Immature natural killer cell (primary cell): ENCODE measurements around the gene FAM156B. TPM values are rescaled to one million over a fixed set of nuclear protein-coding genes. Genes with fewer than 3 reads are reported as not detected.
"Not testable (repeated sequence)": the region's sequence is repeated elsewhere in the genome, so short reads cannot be mapped to it uniquely, and the experiment has no call there.

Experiments
- DNase-seq, 3 donors: peaks; one replicate each; pipeline ENCODE4 v3.0.0; 2022; ENCODE audit warnings: mixed read lengths in 1 of 3
- H3K27ac Mint-ChIP-seq, 6 donors: one replicate each; pipeline ENCODE4 v1.8.0; 2020; ENCODE audit warnings: mixed read lengths in 6 of 6, mild to moderate bottlenecking in 5 of 6, inconsistent platforms in 4 of 6, moderate library complexity in 3 of 6
- H3K27me3 Mint-ChIP-seq, 3 donors: one replicate each; pipeline ENCODE4 v1.8.0; 2020 to 2021; ENCODE audit warnings: low read depth in 3 of 3, mild to moderate bottlenecking in 3 of 3, mixed read lengths in 3 of 3, moderate library complexity in 3 of 3, inconsistent platforms in 1 of 3
- H3K36me3 Mint-ChIP-seq, 3 donors: one replicate each; pipeline ENCODE4 v1.8.0; 2020; ENCODE audit warnings: mixed read lengths in 3 of 3, inconsistent platforms in 2 of 3, mild to moderate bottlenecking in 2 of 3
- H3K4me1 Mint-ChIP-seq, 2 donors: one replicate each; pipeline ENCODE4 v1.8.0; 2020; ENCODE audit warnings: inconsistent platforms in 2 of 2, mild to moderate bottlenecking in 2 of 2, mixed read lengths in 2 of 2, moderate library complexity in 1 of 2
- H3K4me3 Mint-ChIP-seq, 5 donors: one replicate each; pipeline ENCODE4 v1.8.0; 2020; ENCODE audit warnings: mild to moderate bottlenecking in 5 of 5, mixed read lengths in 5 of 5, inconsistent platforms in 3 of 5, moderate library complexity in 3 of 5
- H3K9me3 Mint-ChIP-seq, 6 donors: one replicate each; pipeline ENCODE4 v1.8.0; 2020; ENCODE audit warnings: mild to moderate bottlenecking in 6 of 6, mixed read lengths in 6 of 6, inconsistent platforms in 4 of 6, moderate library complexity in 3 of 6
- polyA plus RNA-seq, 3 donors: library from polyadenylated mRNA; unstranded; fragments of 300-500 nt; fragmentation: Illumina TruSeq; gene quantifications; one replicate each; pipeline ENCODE4 v1.2.3, GENCODE V29; 2021

Gene FAM156B, protein sequence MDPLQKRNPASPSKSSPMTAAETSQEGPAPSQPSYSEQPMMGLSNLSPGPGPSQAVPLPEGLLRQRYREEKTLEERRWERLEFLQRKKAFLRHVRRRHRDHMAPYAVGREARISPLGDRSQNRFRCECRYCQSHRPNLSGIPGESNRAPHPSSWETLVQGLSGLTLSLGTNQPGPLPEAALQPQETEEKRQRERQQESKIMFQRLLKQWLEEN
- polyA plus RNA-seq = 10 to 100 TPM in 1 of 3 donors, 1 to 10 TPM in 2; 3.0 to 12.2 (median 6.9) TPM

DNA sequence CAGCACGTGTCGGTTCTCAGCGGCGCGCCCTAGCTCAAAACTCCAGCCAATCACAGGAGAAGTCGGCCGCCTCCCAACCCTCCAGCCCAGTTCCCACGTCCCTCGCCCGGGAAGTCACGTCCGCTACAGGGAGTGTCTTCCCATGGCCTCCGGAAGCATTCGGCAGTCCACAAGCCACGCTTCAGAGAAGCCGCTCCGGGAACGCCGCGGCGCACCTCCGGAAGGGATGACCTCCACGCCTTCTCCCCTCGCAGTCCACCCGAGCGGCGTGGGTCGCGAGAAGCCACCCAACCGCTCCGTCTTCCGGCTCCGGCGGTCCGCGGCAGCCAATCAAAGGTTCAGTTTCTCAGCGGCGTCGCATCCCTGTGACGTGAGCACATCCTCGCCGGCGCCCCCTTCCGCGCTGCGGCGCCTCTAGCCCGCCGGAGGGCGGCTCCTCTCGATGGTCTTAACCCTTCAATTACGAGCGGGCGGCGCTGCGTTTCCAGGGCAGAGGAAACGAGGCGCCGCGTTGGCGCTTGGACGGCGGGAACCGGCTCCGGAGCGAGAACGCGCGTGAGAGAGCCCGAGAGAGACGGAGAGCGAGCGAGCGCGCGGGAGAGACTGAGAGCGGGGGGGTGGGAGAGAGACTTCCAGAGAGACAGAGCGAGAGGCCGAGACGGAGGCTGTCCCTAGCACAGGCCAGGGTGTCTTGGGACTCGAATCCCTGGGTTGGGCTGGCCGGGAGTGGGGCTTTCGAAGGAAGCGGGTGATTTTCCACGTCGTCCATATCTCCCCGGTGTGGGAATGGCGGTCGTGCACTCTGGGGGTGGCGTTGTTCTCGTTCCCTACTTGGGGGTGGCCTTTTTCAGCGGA, at the start of gene FAM156B:
Gene FAM156B, plus strand, starts transcription at position 476 of the 855 bp plus-strand sequence. CDS start 9,896 bp downstream, outside the sequence.
- not testable (repeated sequence) for H3K36me3 Mint-ChIP-seq, H3K27me3 Mint-ChIP-seq, H3K4me3 Mint-ChIP-seq, H3K4me1 Mint-ChIP-seq, H3K27ac Mint-ChIP-seq, H3K9me3 Mint-ChIP-seq, DNase-seq

GRCh38 chrX:52852110-52852860, 44.8 kb upstream of the FAM156B start:
- Mint-ChIP-seq H3K4me1 (no peaks in the 10 kb centered on the region), H3K4me3 (no peak overlapping the region), H3K36me3 (no peaks in the 10 kb centered on the region), H3K9me3 (no peaks in the 10 kb centered on the region), H3K27me3 (peaks cover 0 to 7% (median 0%) of the 10 kb centered on the region in 3 donors), H3K27ac (no peak overlapping the region)
- no peak for DNase-seq

- H3K27me3 Mint-ChIP-seq = peaks cover 9 to 13% (median 10%) of the 10 kb centered on the region in 3 donors
- not testable (repeated sequence) for H3K4me1 Mint-ChIP-seq, H3K4me3 Mint-ChIP-seq, DNase-seq, H3K36me3 Mint-ChIP-seq, H3K27ac Mint-ChIP-seq, H3K9me3 Mint-ChIP-seq
Measured at GRCh38 chrX:52856991-52857525, 40.1 kb upstream of the FAM156B start.

DNA sequence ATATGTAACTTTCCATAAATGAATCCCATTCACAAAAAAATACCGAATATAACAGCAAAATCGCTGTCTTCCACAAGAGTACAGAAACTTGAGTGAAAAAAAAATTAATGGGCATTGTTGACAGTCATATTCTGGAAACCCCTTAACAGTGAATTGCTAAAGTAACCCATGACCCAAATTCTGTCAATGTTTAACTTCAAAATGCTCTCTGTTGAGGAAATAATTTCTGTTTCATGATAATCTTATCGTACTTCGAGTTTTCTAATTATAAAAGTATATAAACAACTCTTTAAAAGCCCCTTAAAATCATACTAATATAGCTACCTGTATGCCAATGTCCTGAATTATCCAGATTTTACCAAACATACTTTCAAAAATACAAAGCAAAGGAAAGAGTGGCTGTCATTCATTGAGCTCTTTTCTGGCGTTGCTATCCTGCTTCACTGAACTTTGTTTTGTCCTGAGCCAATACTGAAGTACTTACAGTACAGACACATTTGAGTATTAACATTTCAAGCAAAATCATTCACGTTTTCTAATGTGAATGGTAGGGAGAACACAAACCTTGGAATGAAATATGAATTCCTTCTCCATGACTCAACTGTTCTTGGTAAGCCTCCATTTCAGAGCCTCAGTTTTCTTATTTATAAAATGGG, 31.7 kb upstream of the FAM156B start:
- Mint-ChIP-seq H3K27me3 (peaks cover 2 to 9% (median 9%) of the 10 kb centered on the region in 3 donors), H3K36me3 (no peaks in the 10 kb centered on the region), H3K27ac (no peak overlapping the region), H3K4me1 (no peaks in the 10 kb centered on the region), H3K9me3 (peaks cover 0 to 2% (median 0%) of the 10 kb centered on the region in 6 donors), H3K4me3 (no peak overlapping the region)
- DNase-seq = no peak

DNA sequence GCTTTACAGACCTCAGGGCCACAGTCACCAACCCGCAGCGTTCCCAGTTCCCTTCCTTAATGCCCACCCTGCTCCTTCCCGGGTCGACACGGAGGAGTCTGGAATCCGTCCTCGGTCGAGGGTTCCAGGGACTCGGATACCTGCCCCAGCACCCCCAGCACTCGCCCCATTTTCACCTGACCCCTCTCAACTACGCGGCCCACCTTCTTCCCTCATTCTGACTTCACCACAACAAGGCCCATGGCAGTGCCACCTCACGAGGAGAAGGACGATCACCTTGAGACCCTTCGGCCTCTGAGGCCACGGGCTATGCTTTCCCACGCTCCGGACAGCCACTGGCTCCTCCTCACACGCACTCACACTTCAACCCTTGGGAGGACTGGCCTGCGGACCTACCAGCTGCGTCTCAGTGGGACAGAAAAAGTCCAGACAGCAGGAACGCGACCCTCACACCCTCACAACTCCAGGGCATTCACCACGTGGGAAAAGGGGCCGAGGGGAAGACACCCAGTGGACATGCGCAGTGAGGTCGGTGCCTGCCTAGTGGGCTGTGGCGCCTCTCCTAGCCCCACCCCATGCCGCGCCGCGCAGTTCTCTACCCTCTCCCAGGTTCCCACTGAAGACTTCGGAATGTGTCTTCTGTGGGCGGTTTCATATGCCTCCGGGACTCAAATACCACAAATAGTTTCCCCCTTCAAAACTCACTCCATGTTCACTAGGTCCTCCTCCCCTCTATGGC, 29.4 kb upstream of the FAM156B start, which contains the start of gene XAGE3:
Gene XAGE3, minus strand, starts transcription at position 474 of the 739 bp plus-strand sequence. CDS start 950 bp downstream, outside the sequence.
- Mint-ChIP-seq H3K4me3 (no peak within 1 kb of the TSS), H3K36me3 (no peaks in the 10 kb centered on the region), H3K27ac (no peak within 1 kb of the TSS), H3K9me3 (peaks cover 0 to 2% (median 0%) of the 10 kb centered on the region in 6 donors), H3K4me1 (no peaks in the 10 kb centered on the region), H3K27me3 (peaks cover 2 to 6% (median 4%) of the 10 kb centered on the region in 3 donors)
- no peak for DNase-seq

GRCh38 chrX:52870046-52870445, 27.1 kb upstream of the FAM156B start:
- Mint-ChIP-seq H3K4me3 (no peak overlapping the region), H3K4me1 (no peaks in the 10 kb centered on the region), H3K27me3 (peaks cover 2 to 9% (median 6%) of the 10 kb centered on the region in 3 donors), H3K9me3 (peaks cover 0 to 2% (median 0%) of the 10 kb centered on the region in 6 donors), H3K36me3 (no peaks in the 10 kb centered on the region), H3K27ac (no peak overlapping the region)
- DNase-seq = no peak

- H3K27ac Mint-ChIP-seq, DNase-seq, H3K9me3 Mint-ChIP-seq, H3K36me3 Mint-ChIP-seq, H3K4me1 Mint-ChIP-seq, H3K4me3 Mint-ChIP-seq: not testable (repeated sequence)
- H3K27me3 Mint-ChIP-seq = peaks cover 3 to 14% (median 10%) of the 10 kb centered on the region in 3 donors
Measured at GRCh38 chrX:52873825-52874224, 23.3 kb upstream of the FAM156B start.

DNA sequence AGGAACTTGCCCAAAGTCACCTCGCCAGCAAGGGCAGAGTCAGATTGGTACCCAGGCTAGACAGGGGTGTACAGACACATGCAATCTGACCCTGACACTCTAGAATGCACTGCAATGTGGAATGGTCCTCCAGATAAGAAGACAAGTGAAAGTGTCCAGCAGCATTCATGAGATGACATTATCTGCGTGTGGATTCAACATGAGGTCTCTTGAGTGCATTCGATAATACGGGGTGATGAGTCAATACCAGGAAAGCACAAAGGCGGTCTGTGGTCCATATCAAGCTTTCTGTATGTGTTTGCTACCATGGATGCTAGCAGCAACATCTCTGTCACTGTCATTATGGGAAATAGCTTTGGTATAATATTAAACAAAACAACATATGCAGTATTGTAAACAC, 22.5 kb upstream of the FAM156B start:
- no peak overlapping the region for H3K27ac Mint-ChIP-seq
- no peaks in the 10 kb centered on the region for H3K36me3 Mint-ChIP-seq

DNA sequence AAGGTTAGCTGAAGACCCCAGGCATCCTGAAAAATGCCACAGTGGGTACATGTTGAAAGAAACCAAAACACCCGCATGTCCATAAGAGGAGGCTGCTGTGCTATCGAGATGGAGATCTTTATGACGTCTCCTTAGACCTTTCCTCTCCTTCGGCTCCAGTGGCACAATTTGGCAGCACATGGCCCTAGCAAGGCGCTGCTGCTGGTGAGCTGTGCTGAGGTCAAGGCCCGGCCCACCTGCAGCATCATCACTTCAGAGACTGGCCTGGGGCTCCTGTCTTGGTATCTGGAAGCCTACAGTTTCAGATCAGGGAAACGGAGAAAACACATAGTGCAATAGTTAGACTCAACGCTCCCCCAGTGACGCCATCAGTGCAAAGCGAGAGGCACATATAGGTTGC, 21.7 kb upstream of the FAM156B start:
- not testable (repeated sequence) for H3K36me3 Mint-ChIP-seq, H3K4me1 Mint-ChIP-seq, H3K27ac Mint-ChIP-seq, H3K9me3 Mint-ChIP-seq, H3K4me3 Mint-ChIP-seq, DNase-seq
- H3K27me3 Mint-ChIP-seq = peaks cover 0 to 11% (median 8%) of the 10 kb centered on the region in 3 donors

More for the DNA sequence above, 22.5 kb upstream of the FAM156B start:
- no peak overlapping the region for H3K4me3 Mint-ChIP-seq
- H3K9me3 Mint-ChIP-seq = no peaks in the 10 kb centered on the region
- H3K27me3 Mint-ChIP-seq = peaks cover 0 to 11% (median 8%) of the 10 kb centered on the region in 3 donors
- no peaks in the 10 kb centered on the region for H3K4me1 Mint-ChIP-seq
- DNase-seq = no peak

DNA sequence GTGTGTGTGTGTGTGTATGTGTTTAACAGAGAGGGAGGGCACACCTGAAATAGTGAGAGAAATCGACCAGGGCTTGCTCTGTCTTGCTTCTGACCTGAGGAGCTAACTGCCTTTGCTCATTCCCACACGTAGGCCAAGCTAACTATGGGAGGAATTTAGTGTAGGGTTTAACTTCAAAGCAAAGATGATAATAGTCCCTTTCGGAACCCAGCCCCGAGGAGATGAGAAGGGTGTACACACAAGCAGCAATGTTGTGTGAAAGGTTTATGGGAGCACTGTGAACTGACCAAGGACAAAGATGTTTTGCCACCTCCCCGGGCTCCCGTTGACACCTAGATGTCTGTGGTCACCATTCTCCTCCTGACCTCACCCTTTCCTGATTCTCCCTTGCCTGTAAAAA, 20.7 kb upstream of the FAM156B start:
- H3K9me3 Mint-ChIP-seq, H3K4me3 Mint-ChIP-seq, DNase-seq, H3K36me3 Mint-ChIP-seq, H3K4me1 Mint-ChIP-seq, H3K27ac Mint-ChIP-seq: not testable (repeated sequence)
- H3K27me3 Mint-ChIP-seq = peaks cover 0 to 11% (median 8%) of the 10 kb centered on the region in 3 donors

DNA sequence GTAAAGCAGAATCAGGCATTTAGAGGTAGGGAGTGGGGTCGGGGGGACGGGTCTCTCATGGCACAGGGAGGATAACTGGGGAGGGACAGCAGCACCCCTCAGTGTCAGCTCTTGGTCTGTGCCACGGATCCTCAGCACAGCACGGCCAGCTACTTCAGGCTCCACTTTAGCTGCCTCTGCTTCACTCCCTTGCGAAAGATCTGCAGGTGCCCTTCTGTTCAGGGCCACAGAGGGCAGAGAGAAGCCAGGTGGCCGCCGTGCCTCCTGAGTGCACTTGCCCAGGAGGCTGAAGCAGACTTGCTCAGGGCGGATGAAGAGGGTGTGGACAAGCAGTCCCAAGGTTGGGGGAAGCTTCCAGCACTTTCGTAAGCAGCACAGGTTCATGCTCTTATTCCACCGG, 9.7 kb upstream of the FAM156B start:
- not testable (repeated sequence) for H3K4me3 Mint-ChIP-seq, H3K4me1 Mint-ChIP-seq, H3K9me3 Mint-ChIP-seq, DNase-seq, H3K36me3 Mint-ChIP-seq, H3K27me3 Mint-ChIP-seq, H3K27ac Mint-ChIP-seq

- DNase-seq, H3K27ac Mint-ChIP-seq, H3K27me3 Mint-ChIP-seq, H3K9me3 Mint-ChIP-seq, H3K4me3 Mint-ChIP-seq, H3K36me3 Mint-ChIP-seq, H3K4me1 Mint-ChIP-seq: not testable (repeated sequence)
Measured at GRCh38 chrX:52888090-52888489, 9.0 kb upstream of the FAM156B start.

DNA sequence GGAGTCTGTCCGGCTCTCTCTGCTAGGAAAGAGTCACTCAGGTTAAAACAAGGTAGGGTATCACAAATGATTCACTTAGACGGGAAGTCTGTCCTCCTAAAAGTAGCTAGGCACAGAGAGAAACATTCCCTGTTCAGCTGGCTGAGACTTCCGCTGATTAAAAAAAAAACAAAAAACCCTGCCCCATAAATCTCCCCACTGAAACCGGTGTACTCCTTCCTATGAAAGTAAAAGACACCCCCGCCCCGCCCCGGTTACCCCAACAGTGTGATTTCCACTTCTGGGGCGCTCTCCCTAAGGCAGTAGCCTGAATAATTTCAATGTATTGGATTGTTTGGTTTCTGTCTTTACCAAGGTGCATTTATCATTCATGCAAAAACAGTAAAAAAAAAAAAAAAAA, 692 bp upstream of the FAM156B start:
- not testable (repeated sequence) for H3K27ac Mint-ChIP-seq, H3K4me1 Mint-ChIP-seq, H3K4me3 Mint-ChIP-seq, DNase-seq, H3K36me3 Mint-ChIP-seq, H3K9me3 Mint-ChIP-seq, H3K27me3 Mint-ChIP-seq
